GM12801 (cell line): Measurements from ENCODE around the gene TFAP2A.

Experiments used
- TF ChIP-seq, protein P1 (sequence below): IDR thresholded peaks from one replicate; pipeline ENCODE4 v1.5.1; 2011; ENCODE audit warnings: control low read depth; ENCODE audit not compliant: insufficient read length; ENCODE audit errors: extremely low read depth

TFAP2A gene

DNA sequence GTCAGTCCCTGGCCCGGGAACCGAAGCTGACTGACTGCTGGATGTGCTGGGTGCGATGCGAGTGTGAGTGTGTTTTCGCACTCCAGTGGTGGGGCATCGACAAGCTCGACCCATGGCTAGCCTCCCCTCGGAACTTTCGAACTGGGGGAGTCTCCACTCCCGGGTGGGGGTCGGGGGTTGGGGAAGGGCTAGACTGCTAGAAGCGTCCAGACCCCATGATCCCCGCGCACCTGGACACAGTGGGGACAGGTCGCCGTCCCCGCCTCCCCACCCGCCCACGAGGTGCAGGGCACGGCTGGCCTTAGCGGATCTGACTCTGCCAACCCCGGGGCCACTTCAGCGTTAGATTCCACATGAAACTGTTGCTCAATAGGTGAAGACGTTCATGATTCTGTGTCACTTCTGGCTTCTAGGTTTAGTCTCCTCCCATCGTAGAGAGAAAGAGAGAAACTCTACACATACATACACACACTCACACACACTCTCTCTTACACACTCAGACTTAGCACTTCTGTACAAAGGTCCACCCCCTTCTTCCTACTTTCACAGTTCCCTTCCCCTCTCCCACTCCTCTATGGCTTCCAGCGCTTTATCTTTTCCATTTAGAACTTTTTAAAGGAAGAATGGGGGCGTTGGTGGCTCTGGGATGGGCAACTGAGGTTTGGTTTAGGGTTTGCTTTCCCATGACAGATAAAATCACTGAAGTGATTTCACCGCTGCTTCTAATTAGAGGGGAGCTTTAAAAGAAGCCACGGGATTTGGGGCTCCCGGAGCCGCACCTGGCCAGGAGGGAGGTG is 5.1 kb upstream of the TFAP2A start:
- TF ChIP-seq, protein P1, sequence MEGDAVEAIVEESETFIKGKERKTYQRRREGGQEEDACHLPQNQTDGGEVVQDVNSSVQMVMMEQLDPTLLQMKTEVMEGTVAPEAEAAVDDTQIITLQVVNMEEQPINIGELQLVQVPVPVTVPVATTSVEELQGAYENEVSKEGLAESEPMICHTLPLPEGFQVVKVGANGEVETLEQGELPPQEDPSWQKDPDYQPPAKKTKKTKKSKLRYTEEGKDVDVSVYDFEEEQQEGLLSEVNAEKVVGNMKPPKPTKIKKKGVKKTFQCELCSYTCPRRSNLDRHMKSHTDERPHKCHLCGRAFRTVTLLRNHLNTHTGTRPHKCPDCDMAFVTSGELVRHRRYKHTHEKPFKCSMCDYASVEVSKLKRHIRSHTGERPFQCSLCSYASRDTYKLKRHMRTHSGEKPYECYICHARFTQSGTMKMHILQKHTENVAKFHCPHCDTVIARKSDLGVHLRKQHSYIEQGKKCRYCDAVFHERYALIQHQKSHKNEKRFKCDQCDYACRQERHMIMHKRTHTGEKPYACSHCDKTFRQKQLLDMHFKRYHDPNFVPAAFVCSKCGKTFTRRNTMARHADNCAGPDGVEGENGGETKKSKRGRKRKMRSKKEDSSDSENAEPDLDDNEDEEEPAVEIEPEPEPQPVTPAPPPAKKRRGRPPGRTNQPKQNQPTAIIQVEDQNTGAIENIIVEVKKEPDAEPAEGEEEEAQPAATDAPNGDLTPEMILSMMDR = no peak

DNA sequence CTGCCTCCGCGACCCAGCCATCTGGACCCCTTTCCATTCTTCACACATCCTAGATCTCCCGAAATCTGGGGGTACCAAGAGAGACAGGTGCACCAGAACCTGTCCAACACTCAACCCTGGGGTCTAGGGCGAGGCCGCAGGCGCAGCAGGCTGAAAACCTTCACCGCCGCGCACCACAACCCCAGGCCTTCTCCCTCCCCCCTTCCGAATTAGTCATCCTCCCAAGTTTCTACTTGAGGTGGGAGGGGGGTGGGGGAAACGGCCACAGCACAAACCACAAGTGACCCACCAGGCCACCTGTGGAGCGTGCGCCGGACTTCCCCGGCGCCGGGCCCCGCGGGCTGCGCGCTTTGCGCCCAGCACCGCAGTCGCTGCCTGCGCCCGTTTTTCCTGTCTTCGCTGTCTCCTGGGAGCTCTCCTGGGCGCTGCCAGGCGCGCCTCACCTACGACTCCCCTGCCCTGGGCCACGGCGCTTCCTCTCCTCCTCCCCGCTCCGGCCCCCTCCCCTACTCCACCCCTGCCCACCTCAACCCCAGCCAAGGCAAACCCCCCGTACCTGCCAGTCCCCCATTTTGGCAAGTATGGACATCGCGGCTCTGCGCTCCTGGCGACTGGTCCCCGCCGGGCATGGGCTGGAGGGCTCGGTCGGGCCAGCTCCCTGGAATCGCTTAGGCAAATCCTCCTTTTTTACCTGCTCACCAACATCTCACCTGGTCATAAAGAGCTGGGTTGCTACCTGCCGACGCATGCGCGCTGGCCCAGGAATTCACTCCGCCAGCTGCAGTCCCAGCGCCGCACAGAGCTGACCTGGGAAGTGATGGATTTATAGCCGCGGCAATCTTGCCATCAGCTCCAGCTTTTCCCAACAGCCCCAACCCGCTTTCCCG is 4.2 kb upstream of the TFAP2A start:
- TF ChIP-seq, protein P1 = no peak

GRCh38 chr6:10418361-10418861 is 3.5 kb upstream of the TFAP2A start:
- TF ChIP-seq, protein P1 = no peak

- TF ChIP-seq, protein P1 = no peak
Observed at GRCh38 chr6:10417681-10418104, 2.8 kb upstream of the TFAP2A start.

GRCh38 chr6:10416863-10417641 is 2.2 kb upstream of the TFAP2A start:
- TF ChIP-seq, protein P1 = no peak

- TF ChIP-seq, protein P1 = no peak
Observed at GRCh38 chr6:10416516-10416862, 1.6 kb upstream of the TFAP2A start.
